ENCODE measurements around the gene KDM8. TPM values are rescaled to one million over a fixed set of nuclear protein-coding genes. Genes with fewer than 3 reads are reported as not detected.

Gene KDM8
- 3.2 and 4.3 TPM in 2 replicates for total RNA-seq

DNA sequence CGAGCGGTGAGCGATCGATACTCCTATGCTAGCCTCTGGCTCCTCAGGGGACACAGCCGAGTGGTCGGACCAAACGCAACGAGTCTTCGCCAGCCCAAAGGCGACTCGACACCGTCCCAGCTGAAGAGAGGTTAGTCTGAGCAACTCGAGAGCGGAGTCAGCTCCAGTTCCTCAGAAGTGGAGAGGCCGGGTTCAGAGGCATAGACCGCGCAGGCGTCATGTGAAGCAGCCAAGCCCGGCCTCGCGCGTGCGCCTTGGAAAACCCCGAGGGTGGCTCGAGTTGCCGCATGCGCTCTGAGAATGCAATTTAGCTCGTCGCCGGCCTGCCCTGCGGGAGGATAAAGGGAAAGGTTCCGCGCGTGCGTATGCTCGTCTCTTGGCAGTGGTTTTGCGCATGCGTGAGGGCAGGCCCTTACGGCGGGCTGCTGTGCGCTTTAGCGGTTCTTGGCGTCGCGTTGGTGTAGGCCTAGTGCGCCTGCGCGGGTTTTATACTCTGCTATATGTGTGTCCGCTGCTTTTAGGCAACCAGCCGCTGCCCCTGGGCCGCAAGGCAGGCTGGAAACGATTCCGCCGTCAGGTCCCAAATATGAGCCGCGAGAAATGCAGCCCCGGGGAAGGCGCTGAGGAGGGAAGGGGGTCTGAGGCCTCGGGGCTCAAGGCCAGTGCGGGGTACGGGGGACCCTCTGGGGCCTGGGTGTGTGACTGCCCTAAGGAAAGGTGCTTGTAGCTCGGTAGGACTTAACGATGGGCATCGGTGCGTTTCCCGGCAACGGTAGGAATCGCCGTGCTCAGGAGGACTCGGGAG, at the start of gene KDM8:
KDM8 (plus strand) TSS at position 20 of the 805 bp plus-strand sequence. CDS start 6,598 bp downstream, outside the sequence.

DNA sequence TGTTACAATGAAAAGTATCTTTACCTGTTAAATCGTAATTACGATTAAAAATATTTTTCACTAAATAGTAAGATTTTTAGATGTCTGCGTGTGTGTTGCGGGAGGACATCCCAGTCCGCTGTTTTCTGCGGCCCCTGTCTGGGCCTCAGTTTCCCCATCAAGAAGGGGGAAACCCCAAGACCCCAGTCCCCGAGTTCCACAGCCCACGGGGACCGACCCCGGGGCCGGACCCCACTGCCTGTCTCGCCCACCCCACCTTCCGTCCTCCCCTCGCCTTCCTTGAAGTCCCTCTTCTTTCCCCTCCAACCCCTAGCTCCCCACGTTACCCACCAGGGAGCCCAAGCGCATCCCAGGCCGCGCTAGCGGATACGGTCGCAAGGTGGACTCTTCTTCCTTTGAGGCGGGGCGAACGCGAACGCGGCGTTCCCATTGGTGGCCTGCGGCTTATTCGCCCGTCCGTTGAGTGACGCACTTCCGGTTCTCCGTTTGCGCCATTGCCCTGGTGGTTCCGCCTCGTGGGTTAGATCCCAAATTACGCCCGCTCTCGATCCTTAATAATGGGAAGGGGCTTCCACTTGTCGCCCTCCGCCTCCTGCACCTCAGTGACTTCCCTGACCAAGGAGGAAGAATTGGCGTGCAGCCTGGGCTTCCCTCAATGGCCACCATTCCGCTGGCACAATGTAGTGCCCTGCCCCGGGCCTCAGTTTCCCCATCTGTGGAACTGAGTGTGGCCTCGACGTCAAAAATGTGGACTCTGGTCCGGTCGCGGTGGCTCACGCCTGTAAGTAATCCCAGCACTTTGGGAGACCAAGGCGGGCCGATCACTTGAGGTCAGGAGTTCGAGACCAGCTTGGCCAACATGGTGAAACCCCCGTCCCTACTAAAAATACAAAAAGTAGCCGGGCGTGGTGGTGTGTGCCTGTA, 65.3 kb downstream of the KDM8 start, which contains the start of gene NSMCE1:
NSMCE1 (minus strand) TSS at position 397 of the 924 bp plus-strand sequence. CDS start 11,202 bp downstream, outside the sequence.

Other genes with a start within 250 kb of the KDM8 start
- not detected in 2 replicates for gene C16orf82, start 136.6 kb upstream of the KDM8 start, total RNA-seq
- 41.0 and 50.9 TPM in 2 replicates for gene NSMCE1, start 65.2 kb downstream of the KDM8 start, total RNA-seq
- 34.2 and 40.8 TPM in 2 replicates for gene IL4R, start 110.4 kb downstream of the KDM8 start, total RNA-seq
- 0.07 TPM in 1 of 2 replicates, not detected in the other for gene IL21R, start 198.6 kb downstream of the KDM8 start, total RNA-seq